Stimulated activated CD4-positive, alpha-beta T cell treated with anti-CD3 and anti-CD28 coated beads, TNF-alpha, amount 100 ng/mL, for 24 hours (primary cell): ENCODE data around the gene CACNA1H.
"Not testable (repeated sequence)": the region's sequence is repeated elsewhere in the genome, so short reads cannot be mapped to it uniquely, and the experiment has no call there.

Source experiments
- DNase-seq, 3 experiments: peaks; one replicate each; pipeline ENCODE4 v3.0.0-alpha.2; 2020; ENCODE audit warnings: low read depth in 3 of 3

Gene CACNA1H

DNA sequence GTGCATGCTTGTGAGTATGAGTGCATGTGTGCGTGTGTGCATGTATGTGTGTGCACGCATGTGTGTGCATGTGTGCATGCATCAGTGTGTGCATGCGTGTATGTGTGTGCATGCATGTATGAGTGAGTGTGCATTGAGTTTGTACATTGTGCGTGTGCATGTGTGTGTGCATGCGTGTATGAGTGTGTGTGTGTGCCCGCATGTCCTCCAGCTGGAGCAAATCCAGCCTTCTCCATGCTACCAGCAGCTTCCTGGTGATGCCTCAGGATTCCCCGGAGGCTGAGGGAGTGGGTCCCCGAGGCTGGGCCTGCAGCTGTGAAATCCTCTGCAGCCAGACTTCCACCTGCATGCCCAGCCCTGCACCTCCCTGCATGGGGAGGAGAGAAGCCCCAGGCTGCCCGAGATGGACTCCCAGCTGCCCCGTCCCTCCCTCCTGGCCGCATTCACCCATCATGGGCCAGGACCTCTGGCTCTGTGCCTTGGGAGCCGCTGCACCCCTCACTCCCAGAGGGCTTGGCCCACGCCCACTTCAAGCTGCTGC, 112.3 kb downstream of the CACNA1H start:
- no peak for DNase-seq

- DNase-seq: no peak
These were observed 112.9 kb downstream of the CACNA1H start for GRCh38 chr16:1265826-1266225.

GRCh38 chr16:1269418-1269817, 116.5 kb downstream of the CACNA1H start:
- DNase-seq: not testable (repeated sequence)

DNA sequence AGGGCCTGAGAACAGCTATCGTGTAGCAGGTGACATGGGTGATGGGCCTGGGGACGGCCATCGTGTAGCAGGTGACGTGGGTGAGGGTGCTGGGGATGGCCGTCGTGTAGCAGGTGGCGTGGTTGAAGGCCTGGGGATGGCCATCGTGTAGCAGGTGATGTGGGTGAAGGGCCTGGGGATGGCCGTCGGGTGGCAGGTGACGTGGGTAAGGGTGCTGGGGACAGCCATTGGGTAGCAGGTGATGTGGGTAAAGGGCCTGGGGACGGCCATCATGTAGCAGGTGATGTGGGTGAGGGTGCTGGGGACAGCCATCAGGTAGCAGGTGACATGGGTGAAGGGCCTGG, 118.4 kb downstream of the CACNA1H start:
- no peak for DNase-seq
